Testis (tissue), 3 donors: Measurements from ENCODE around the gene ADAM15. TPM values are rescaled to one million over a fixed set of nuclear protein-coding genes. Genes with fewer than 3 reads are reported as not detected.

ENCODE experiments used
- DNase-seq: peaks from one replicate; pipeline ENCODE4 v3.0.0-alpha.2; 2019
- H3K27ac ChIP-seq, 2 donors: fragments of 200-600 bp; sonication (generic); one replicate each; pipeline ENCODE4 v1.5.1; 2019
- H3K27me3 ChIP-seq: fragments of 200-600 bp; sonication (generic); one replicate; pipeline ENCODE4 v1.5.1; 2019
- H3K36me3 ChIP-seq: fragments of 200-600 bp; sonication (generic); one replicate; pipeline ENCODE4 v1.5.1; 2017; ENCODE audit warnings: low read depth; ENCODE audit errors: missing control alignments
- H3K4me1 ChIP-seq: fragments of 200-600 bp; sonication (generic); one replicate; pipeline ENCODE4 v1.5.1; 2019
- H3K4me3 ChIP-seq, 2 donors: fragments of 200-600 bp; sonication (generic); one replicate each; pipeline ENCODE4 v1.5.1; 2017 to 2019
- H3K9me3 ChIP-seq: fragments of 200-600 bp; sonication (generic); one replicate; pipeline ENCODE4 v1.5.1; 2017
- CTCF ChIP-seq, 3 experiments: fragments of 450-650 bp in 2 of 3; fragments of 200-600 bp in 1 of 3; sonication (generic) in 1 of 3; IDR thresholded peaks; one replicate each; pipeline ENCODE4 v1.5.1; 2016 to 2019; ENCODE audit warnings: antibody characterized with exemption in 3 of 3, mild to moderate bottlenecking in 2 of 3, moderate library complexity in 1 of 3
- POLR2A ChIP-seq: fragments of 450-650 bp; IDR thresholded peaks from one replicate; pipeline ENCODE4 v1.6.1; 2017; ENCODE audit warnings: antibody characterized with exemption, mild to moderate bottlenecking, moderate library complexity
- WGBS, 2 donors: methylation state at CpG; one replicate each; pipeline ENCODE4 v1.1.5; 2018; 5-methylcytosine and 5-hydroxymethylcytosine counted together
- intact Hi-C: fragments of 100-400 bp; cut with DNase I; formaldehyde crosslinking; loops from one replicate; pipeline ENCODE4 v1.15.1; 2023; ENCODE audit warnings: low total_unique reads
- polyA plus RNA-seq: library from polyadenylated mRNA; stranded (reverse); fragments of 350-450 nt; fragmentation: Illumina TruSeq; extraction: RNeasy Lipid Tissue Mini Kit (QIAGEN cat#74804); gene quantifications from one replicate; pipeline ENCODE4 v1.2.3, GENCODE V29; 2014; ENCODE audit warnings: low read depth, low replicate concordance; ENCODE audit not compliant: insufficient read depth
- total RNA-seq, 2 donors: library from RNA; depleted of rRNA; stranded (reverse); fragments of >200 nt; gene quantifications; one replicate each; pipeline ENCODE4 v1.2.3, GENCODE V29; 2016

Gene ADAM15
- total and polyA plus RNA-seq, 3 donors from 2014 or later: 30.7 to 42.6 (median 34.5) TPM

- Histone ChIP-seq H3K27ac (peak overlapping the region in 1 of 2 donors; percentile 83), H3K36me3 (no peaks in the 10 kb centered on the region), H3K27me3 (no peaks in the 10 kb centered on the region), H3K4me3 (peak overlapping the region; percentile 69 to 71), H3K4me1 (peaks cover 47% of the 10 kb centered on the region), H3K9me3 (no peaks in the 10 kb centered on the region)
- WGBS, 2 donors: 23 to 30% methylated on average over 14 to 21 of the region's 21 CpGs
- DNase-seq: peak; percentile 58
- no peak for TF ChIP-seq POLR2A
- TF ChIP-seq CTCF (IDR thresholded peaks at IDR 0.05): no peak
- intact Hi-C loops: no loop called here
Observed at GRCh38 chr1:155083865-155084721, 33.0 kb downstream of the ADAM15 start.

DNA sequence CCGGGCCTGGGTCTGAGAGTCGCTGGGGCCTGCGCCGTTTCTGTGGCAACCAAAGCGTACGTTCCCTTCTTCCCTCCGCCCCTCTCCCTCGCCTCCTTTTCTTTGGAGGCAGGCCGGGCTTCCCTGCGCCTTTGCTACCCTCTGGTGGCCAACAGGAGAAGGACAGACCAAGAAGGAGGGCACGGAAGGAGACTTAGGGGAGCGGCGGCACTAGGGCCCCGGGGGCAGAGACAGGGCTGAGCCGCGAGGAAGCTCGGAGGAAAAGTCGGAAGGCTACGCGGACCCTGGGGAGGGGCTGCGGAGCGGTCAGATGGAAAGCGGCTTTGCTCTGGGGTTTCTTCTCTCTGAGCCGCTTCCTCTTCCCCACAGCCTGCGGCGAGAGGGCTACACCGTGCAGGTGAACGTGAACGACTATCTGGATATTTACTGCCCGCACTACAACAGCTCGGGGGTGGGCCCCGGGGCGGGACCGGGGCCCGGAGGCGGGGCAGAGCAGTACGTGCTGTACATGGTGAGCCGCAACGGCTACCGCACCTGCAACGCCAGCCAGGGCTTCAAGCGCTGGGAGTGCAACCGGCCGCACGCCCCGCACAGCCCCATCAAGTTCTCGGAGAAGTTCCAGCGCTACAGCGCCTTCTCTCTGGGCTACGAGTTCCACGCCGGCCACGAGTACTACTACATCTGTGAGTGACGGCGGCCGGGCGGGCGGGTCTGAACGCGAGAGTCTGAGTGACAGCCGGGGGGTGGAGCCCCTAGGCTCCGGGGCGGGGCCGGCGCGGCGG lies 33.8 kb downstream of the ADAM15 start:
- intact Hi-C loops: no loop called here
- no peaks in the 10 kb centered on the region for H3K27me3 ChIP-seq
- peak; percentile 88 to 97 (median 96) for TF ChIP-seq CTCF (IDR thresholded peaks at IDR 0.05)
- TF ChIP-seq POLR2A: no peak
- H3K4me3 ChIP-seq: peak overlapping the region; percentile 69 to 71
- peaks cover 38% of the 10 kb centered on the region for H3K4me1 ChIP-seq
- H3K9me3 ChIP-seq: no peaks in the 10 kb centered on the region
- peak overlapping the region; percentile 83 to 94 for H3K27ac ChIP-seq
- WGBS, 2 donors: 0% methylated on average over 18 to 67 of the region's 67 CpGs
- peak; percentile 98 for DNase-seq
- H3K36me3 ChIP-seq: no peaks in the 10 kb centered on the region

GRCh38 chr1:155085504-155086127 lies 34.5 kb downstream of the ADAM15 start:
- intact Hi-C loops: no loop called here
- no peak for TF ChIP-seq POLR2A
- TF ChIP-seq CTCF (IDR thresholded peaks at IDR 0.05): no peak
- peaks cover 31% of the 10 kb centered on the region for H3K4me1 ChIP-seq

DNA sequence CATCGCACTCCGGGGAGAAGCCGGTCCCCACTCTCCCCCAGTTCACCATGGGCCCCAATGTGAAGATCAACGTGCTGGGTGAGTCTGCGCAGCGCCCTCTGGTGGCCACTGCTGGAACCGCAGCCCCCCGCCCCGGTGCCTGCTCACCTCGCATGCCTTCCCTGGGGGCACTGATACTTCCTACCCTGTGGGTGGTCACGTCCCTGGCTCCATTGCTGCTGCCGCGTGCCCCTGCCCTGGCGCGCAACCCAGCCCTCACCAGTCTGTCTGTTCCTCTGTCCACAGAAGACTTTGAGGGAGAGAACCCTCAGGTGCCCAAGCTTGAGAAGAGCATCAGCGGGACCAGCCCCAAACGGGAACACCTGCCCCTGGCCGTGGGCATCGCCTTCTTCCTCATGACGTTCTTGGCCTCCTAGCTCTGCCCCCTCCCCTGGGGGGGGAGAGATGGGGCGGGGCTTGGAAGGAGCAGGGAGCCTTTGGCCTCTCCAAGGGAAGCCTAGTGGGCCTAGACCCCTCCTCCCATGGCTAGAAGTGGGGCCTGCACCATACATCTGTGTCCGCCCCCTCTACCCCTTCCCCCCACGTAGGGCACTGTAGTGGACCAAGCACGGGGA lies 35.1 kb downstream of the ADAM15 start:
- Histone ChIP-seq H3K27ac (no peak overlapping the region), H3K27me3 (no peaks in the 10 kb centered on the region), H3K36me3 (no peaks in the 10 kb centered on the region), H3K4me3 (peak overlapping the region in 1 of 2 donors; percentile 71), H3K4me1 (peaks cover 25% of the 10 kb centered on the region), H3K9me3 (no peaks in the 10 kb centered on the region)
- WGBS, 2 donors: 19 to 50% methylated on average over 7 to 17 of the region's 24 CpGs
- peak; percentile 97 to 100 (median 98) for TF ChIP-seq CTCF (IDR thresholded peaks at IDR 0.05)
- no peak for TF ChIP-seq POLR2A
- intact Hi-C loops: no loop called here
- peak; percentile 84 for DNase-seq

More at GRCh38 chr1:155085504-155086127, 34.5 kb downstream of the ADAM15 start:
- peak overlapping the region; percentile 69 to 71 for H3K4me3 ChIP-seq
- 0 to 1% methylated on average over 22 to 30 of the region's 32 CpGs for WGBS, 2 donors
- H3K27me3 ChIP-seq: no peaks in the 10 kb centered on the region
- H3K9me3 ChIP-seq: no peaks in the 10 kb centered on the region
- peak; percentile 56 for DNase-seq
- H3K27ac ChIP-seq: peak overlapping the region; percentile 83 to 94
- no peaks in the 10 kb centered on the region for H3K36me3 ChIP-seq
